HG02981 (cell line): ENCODE results near the gene SLC25A11.

Experiments used
- ATAC-seq: cut with Tn5 transposase; IDR thresholded peaks from one replicate; pipeline ENCODE4 v1.9.1; 2021; ENCODE audit warnings: mild to moderate bottlenecking, moderate library complexity; ENCODE audit not compliant: unreplicated experiment

The SLC25A11 gene

DNA sequence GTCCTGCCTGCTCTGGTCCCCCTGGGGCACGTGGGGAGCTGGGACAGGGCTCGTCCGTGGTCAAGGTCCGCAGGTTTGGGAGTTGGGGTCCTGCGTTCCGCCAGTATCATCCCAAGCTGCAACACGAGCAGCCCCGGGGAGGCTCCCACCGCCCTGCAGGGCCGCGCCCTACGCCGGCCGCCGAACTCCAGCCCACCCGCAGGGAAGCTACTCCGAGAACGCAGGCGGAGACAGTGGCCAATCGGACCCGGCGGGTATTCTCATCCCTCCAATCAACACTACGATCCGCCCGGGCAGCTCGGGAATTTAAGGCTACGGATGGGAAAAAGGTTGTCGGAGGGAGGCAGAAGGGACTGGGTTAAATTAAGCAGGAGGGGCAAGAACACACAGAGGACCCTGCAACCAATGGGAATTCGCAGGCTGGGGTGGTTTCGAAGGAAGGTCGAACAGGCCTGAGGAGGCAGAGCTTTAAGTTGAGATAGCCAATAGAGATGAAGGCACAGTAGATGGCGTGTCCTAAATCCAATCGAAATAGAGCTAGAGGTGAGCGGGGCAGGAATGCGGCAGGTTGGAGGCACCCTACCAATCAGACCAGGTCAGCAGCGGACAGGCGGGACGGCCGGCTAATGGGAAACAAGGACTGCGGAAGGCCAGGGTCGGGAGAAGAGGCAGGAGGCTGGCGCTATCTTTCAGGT, 27.1 kb upstream of the SLC25A11 start:
- peak; percentile 85 for ATAC-seq

DNA sequence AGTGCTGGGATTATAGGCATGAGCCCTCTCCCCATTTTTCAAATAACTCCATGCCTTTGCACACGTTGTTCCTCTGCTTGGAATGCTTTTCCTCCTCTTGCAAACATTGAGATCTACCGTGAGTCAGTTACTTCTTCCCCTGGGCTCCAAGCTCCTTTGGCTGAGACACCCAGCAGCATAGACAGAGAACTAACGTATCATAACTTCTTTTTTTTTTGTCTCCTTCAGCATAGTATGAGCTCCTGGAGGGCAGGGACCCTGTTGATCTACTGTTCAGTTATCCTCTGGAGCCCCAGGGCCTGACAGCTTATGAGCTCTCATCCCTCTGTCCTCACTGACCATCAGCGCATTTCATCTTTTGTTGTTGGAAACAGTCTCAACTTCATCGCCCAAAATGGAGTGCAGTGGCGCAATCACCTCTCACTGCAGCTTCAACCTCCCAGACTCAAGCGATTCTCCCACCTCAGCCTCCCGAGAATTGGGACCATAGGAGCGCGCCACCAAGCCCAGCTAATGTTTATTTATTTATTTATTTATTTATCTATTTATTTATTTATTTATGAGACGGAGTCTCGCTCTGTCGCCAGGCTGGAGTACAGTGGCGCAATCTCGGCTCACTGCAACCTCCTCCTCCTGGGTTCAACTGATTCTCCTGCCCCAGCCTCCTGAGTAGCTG, 25.6 kb upstream of the SLC25A11 start:
- no peak for ATAC-seq

DNA sequence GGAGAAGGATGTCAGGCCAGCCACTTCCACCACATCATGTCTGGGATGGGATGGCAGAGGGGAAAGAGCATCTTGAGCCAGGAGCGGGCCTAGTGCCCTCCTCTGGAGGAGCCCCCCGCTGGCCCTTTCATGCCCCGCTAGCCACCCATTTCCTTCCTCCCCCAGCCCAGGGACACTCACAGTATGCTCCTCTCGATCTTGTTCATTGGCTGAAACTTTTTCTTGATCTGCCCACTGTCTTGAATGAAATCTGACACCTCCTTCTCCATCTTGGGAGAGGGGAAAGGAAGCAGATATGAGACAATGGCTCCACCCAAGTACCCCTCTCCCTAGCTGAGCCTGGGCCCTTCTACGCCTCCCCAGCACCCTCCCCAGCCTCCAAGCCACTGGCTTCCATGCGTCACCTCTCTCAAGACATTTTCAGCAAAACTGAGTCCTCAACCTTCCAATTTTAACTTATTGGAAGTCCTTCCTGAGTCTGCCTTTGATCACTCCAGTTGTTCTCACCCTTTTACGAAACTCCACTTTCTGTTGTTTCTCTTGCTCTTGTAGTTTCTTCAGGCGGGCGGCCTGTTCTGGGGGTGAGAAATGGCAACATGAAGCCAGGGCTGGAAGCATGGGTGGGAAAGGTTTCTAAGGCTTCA, 20.6 kb upstream of the SLC25A11 start:
- ATAC-seq: no peak

DNA sequence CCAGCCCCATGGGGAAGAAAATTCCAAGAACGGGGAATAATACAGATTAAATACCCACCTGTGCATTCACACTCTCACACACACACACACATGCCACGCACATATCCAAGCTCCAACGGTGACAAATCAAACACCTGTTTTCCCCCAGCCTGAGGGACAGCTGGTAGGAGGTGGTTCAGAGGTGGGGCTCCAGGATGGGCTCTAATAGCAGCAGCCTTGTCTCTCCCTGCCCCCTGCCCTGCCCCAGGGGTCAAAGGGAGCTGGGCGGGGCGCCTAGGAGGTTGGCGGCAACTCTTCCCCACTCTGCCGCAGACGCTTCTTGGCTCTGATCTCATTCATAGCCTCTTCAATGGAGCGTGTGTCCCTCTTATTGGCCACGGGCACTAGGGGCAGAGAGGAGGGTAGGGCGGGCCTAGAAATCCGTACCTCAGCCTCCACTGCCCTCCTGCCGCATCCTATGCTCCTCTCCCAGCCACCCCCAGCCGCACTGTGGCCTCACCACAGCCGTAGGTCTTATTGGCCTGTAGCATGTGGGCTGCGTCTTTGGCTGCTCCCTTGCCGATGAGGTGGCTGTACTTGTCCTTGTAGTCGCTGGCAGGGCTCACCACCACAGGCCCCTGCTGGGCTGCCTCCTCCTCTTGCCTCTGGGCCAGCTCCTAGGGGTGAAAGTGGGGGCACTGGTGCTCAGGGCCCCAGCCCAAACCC, 19.6 kb upstream of the SLC25A11 start:
- ATAC-seq: no peak

DNA sequence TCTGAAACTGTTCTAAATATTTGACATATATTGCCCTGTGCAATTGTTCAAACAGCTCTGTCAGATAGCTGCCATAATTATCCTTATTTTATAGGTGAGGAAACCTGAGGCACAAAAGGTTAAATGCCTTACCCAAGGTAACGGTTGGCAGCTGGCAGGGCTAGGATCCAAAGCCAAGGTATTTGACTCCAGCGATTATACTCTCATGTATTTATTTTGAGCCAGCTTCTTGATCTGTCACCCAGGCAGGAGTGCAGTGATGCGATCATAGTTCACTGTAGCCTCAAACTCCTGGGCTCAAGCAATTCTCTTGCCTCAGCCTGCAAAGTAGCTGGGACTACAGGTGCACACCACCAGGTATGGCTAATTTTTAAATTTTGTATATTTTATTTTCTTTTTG, 18.3 kb upstream of the SLC25A11 start:
- no peak for ATAC-seq

- no peak for ATAC-seq
Observed at GRCh38 chr17:4956493-4957061, 16.7 kb upstream of the SLC25A11 start.

GRCh38 chr17:4955091-4955490, 15.2 kb upstream of the SLC25A11 start:
- ATAC-seq: no peak

DNA sequence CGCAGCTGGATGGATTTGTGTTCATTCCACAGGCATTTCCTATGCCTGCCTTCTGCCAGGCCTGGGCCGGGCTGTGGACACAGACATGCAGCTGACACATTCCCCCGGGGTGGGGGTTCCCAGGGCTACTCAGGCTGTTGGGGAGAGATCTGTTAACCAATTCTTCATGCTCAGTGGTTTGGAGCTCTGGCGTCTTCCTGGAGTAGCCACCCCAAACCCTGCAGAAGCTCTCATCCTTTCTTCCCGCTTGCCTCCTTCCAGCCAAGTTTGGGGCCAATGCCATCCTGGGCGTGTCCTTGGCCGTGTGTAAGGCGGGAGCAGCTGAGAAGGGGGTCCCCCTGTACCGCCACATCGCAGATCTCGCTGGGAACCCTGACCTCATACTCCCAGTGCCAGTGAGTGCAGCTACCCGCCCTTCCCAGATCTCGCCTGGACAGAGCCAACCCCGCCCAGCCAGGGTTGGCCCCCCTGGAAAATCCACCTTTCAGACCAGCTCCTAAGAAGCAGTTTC, 13.7 kb upstream of the SLC25A11 start:
- no peak for ATAC-seq

DNA sequence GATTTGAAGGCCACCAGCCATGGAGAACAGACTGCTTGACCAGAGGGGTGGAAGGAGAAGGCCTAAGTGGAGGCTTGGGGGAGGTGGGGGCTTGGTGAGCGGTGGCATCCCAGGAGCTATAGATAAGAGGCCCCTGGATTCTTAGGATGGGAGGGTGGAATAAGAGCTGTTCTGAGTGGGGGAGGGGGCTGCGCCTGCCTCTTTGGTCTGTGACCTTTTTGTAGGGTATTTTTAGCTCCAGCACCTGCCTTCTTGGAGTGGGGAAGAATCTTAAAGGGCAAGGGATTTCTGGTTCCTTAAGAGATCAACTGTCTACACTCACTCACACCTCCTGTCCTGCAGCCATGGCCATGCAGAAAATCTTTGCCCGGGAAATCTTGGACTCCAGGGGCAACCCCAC, 11.6 kb upstream of the SLC25A11 start:
- ATAC-seq: no peak

- ATAC-seq: no peak
Observed at GRCh38 chr17:4950746-4951204, 10.9 kb upstream of the SLC25A11 start, which contains the start of gene ENO3. Gene ENO3 (plus strand): TSS chr17:4951119. CDS start chr17:4951830, 711 bp downstream.

GRCh38 chr17:4950075-4950745, 10.4 kb upstream of the SLC25A11 start:
- no peak for ATAC-seq

DNA sequence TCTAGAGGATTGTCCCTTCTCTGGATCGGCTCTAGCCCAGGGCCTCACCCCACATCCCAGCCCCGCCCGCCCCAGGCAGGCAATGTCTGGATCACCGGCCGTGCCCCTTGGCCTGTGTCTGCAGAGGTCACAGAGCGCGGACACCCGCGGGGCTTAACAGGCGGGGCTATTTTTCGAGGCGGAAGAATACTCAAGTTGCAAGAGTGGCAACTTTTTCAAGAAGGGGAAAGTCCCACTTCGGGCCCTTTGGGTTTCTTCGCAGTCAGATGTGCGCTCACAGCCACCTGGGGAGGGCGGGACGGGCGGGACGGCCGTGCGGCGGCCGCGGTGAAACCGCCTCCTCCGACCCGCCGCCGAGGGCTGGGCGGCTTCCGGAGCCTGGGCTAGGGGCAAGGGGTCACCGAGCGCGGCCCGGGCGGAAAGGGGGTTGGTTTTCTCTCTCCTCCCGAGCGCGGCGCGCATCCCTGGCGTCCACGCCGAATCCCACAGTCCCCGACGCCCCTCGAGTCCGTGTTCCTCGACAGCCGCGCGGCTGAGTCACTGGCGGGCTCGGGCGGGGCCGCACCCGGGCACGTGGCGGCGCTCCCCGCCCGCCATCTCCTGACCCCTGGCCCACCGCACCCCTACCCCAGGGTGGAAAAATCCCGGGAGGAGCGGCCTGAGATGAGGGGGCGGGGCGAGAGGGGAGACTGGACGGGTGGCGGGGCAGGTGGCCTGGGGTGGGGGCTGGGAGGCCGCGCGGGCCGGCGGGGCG, 9.7 kb upstream of the SLC25A11 start:
- ATAC-seq: no peak

DNA sequence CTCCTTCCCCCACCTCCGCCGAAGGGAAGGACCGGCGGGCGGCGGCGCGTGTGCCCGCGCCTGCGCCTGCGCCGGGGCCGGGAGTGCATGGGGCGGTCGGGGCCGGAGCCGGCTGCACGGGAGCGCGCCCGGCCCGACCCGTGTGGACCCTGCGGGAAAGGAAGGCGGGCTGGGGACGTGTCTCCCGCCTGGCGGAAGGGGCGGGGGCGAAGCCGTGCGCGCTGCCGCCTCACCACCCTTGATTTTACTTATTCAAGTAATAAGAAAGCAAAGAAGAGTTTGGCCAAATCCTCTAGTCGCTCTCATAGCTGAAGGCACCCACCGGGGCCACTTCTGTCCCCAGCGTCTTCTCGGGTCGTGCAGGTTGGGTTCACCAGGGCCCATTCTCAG, 9.1 kb upstream of the SLC25A11 start:
- ATAC-seq: no peak

DNA sequence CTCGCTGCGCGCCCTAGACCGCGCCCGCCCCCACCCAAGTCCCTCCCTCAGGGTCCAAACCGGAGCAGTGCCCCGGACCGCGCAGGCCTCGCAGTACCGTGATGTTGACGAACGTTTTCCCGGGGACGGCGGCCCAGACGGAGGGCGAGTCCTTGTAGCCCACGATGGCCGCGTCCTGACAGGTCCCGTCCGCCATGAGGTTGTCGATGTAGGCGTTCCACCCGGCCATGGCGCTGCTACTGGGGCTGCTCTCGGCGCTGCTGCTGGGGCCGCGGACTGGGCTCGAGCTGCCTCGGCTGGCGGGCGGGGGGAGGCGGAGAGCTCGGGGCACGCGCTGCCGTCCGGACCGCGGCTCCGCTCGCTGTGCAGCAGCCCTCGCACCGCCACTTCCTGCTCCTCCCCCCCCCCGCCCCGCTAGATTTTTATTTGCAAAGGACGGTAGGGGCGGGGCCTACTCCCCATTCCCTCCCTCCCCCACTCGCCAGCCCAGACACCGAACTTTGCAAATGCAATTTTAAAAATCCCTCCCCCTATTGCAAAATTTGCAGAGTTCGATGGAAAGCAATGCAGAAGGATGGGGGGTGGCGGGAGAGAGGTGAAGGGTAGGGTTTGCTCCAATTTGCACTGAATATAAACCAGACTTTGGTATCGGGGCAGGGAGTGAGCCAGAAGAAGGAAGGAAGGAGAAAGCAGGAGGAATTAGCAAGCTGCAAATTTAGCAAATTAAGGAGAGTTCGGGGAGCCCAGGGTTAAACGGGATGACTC, 8.5 kb upstream of the SLC25A11 start, which contains the start of gene PFN1:
TSS of gene PFN1 (minus strand) at position 365 of the 765 bp plus-strand sequence. CDS start at position 229, 136 bp downstream.
- no peak for ATAC-seq

- no peak for ATAC-seq
Observed at GRCh38 chr17:4947411-4948165, 7.7 kb upstream of the SLC25A11 start.

DNA sequence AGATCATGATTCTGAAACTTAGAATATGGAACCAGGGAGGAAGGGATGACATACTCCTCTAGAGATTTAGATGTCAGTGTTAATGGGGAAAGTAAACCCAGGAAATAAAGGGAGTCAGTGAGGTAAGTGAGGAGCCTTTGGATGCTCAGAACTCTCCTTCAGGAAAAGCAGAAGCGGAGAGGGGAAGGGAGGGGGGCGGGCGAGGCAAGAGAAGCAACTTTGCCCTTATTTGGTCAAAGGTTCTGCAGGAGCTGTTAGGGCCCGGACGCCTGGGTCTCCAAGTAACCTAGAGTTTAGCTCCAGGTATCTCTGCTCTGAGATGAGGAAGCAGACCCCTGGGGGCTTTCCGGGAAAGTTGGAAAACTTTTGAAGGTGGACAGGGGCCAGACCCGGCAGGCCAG, 7.2 kb upstream of the SLC25A11 start:
- ATAC-seq: no peak

GRCh38 chr17:4946312-4946976, 6.6 kb upstream of the SLC25A11 start:
- no peak for ATAC-seq

GRCh38 chr17:4945944-4946280, 6.1 kb upstream of the SLC25A11 start:
- ATAC-seq: no peak
